Measurements from ENCODE around the gene STUM. TPM values are rescaled to one million over a fixed set of nuclear protein-coding genes. Genes with fewer than 3 reads are reported as not detected.

Gene STUM
- total and polyA plus RNA-seq, 2 donors (not counting 1 experiment from before 2014, with no cell fraction given): 0.01 TPM; not detected in 1

DNA sequence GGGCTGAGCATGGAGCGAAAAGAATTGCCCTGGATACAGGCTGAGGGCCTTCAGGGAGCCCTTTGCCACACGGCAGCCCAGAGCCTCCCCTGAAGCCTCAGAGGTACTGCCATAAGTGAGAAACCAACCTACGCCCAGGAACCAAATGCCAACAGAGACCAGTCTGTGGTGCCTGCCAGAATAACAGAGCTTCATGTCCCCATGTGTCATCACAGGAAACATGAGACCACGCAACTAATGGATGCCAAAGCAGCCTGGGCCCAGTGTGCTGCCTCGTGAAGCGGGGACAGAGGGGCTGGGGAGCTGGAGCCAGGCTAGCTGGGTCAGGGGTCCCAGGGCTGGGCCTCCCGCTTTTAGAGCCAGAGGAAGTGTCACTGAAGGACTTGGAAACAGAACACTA, 18.7 kb upstream of the STUM start:
- Histone ChIP-seq H3K36me3 (ENCODE audit: control insufficient read depth, insufficient read depth, low read length) (no peaks in the 10 kb centered on the region), H4K20me1 (ENCODE audit: control insufficient read depth, extremely low read depth, insufficient read depth, low read length) (no peaks in the 10 kb centered on the region), H3K4me3 (replicated peaks in 1 of 4; ENCODE audit: control extremely low read depth in 1 of 4, insufficient read depth in 1 of 4, low read depth in 3 of 4, low read length in 4 of 4) (no peak overlapping the region), H3K4me2 (ENCODE audit: extremely low read depth, insufficient read depth, low read length) (no peak overlapping the region), H2AFZ (ENCODE audit: low read length) (no peak overlapping the region), H3K4me1 (ENCODE audit: control insufficient read depth, extremely low read depth, insufficient read depth, low read length) (no peaks in the 10 kb centered on the region), H3K27ac (ENCODE audit: insufficient read depth, low read length) (no peak overlapping the region), H3K9ac (ENCODE audit: insufficient read depth, low read length) (no peak overlapping the region), H3K9me3 (ENCODE audit: control insufficient read depth, insufficient read depth, low read depth, low read length) (no peaks in the 10 kb centered on the region), H3K79me2 (ENCODE audit: control insufficient read depth, insufficient read depth, low read length) (no peaks in the 10 kb centered on the region), H3K27me3 (ENCODE audit: control insufficient read depth, insufficient read depth, low read length) (peaks cover 6% of the 10 kb centered on the region)
- TF ChIP-seq EZH2 (IDR thresholded peaks at IDR 0.05; ENCODE audit: low read length, missing control alignments): no peak
- TF ChIP-seq, protein P1, sequence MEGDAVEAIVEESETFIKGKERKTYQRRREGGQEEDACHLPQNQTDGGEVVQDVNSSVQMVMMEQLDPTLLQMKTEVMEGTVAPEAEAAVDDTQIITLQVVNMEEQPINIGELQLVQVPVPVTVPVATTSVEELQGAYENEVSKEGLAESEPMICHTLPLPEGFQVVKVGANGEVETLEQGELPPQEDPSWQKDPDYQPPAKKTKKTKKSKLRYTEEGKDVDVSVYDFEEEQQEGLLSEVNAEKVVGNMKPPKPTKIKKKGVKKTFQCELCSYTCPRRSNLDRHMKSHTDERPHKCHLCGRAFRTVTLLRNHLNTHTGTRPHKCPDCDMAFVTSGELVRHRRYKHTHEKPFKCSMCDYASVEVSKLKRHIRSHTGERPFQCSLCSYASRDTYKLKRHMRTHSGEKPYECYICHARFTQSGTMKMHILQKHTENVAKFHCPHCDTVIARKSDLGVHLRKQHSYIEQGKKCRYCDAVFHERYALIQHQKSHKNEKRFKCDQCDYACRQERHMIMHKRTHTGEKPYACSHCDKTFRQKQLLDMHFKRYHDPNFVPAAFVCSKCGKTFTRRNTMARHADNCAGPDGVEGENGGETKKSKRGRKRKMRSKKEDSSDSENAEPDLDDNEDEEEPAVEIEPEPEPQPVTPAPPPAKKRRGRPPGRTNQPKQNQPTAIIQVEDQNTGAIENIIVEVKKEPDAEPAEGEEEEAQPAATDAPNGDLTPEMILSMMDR (conservative IDR thresholded peaks at IDR 0.05 in 1 of 2, IDR thresholded peaks at IDR 0.05 in 1 of 2; ENCODE audit: low read depth in 1 of 2, low read length in 2 of 2): no peak
- no peak for DNase-seq (ENCODE audit: low read depth in 2 of 2)

DNA sequence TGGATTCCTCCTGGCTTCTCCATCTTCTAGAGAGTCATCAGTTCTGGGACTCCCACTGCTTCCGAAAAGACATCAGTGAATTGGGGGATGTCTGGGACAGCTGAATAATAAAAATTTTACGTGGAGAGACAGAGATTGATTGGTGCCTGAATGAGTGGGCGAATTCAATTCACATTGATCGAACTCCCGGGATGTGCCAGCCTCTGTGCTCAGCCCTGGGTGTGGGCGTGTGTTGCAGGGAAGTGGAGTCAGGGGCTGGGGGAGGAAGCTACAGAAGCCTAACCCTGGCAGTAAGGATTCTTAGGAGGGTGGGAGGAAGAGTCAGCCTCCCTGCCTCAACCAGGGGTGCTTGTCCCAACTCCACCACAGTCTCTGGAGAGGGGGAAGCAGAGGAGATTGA, 18.0 kb upstream of the STUM start:
- no peaks in the 10 kb centered on the region for H3K79me2 ChIP-seq (ENCODE audit: control insufficient read depth, insufficient read depth, low read length)
- no peak overlapping the region for H3K4me2 ChIP-seq (ENCODE audit: extremely low read depth, insufficient read depth, low read length)
- no peaks in the 10 kb centered on the region for H3K36me3 ChIP-seq (ENCODE audit: control insufficient read depth, insufficient read depth, low read length)
- no peak for TF ChIP-seq EZH2 (IDR thresholded peaks at IDR 0.05; ENCODE audit: low read length, missing control alignments)
- TF ChIP-seq, protein P1 (conservative IDR thresholded peaks at IDR 0.05 in 1 of 2, IDR thresholded peaks at IDR 0.05 in 1 of 2; ENCODE audit: low read depth in 1 of 2, low read length in 2 of 2): no peak
- H3K27me3 ChIP-seq (ENCODE audit: control insufficient read depth, insufficient read depth, low read length): peaks cover 2% of the 10 kb centered on the region
- no peak for DNase-seq (ENCODE audit: low read depth in 2 of 2)
- H4K20me1 ChIP-seq (ENCODE audit: control insufficient read depth, extremely low read depth, insufficient read depth, low read length): no peaks in the 10 kb centered on the region
- no peaks in the 10 kb centered on the region for H3K9me3 ChIP-seq (ENCODE audit: control insufficient read depth, insufficient read depth, low read depth, low read length)
- no peak overlapping the region for H2AFZ ChIP-seq (ENCODE audit: low read length)
- no peak overlapping the region for H3K9ac ChIP-seq (ENCODE audit: insufficient read depth, low read length)
- no peaks in the 10 kb centered on the region for H3K4me1 ChIP-seq (ENCODE audit: control insufficient read depth, extremely low read depth, insufficient read depth, low read length)
- H3K4me3 ChIP-seq (replicated peaks in 1 of 4; ENCODE audit: control extremely low read depth in 1 of 4, insufficient read depth in 1 of 4, low read depth in 3 of 4, low read length in 4 of 4): no peak overlapping the region
- H3K27ac ChIP-seq (ENCODE audit: insufficient read depth, low read length): no peak overlapping the region

DNA sequence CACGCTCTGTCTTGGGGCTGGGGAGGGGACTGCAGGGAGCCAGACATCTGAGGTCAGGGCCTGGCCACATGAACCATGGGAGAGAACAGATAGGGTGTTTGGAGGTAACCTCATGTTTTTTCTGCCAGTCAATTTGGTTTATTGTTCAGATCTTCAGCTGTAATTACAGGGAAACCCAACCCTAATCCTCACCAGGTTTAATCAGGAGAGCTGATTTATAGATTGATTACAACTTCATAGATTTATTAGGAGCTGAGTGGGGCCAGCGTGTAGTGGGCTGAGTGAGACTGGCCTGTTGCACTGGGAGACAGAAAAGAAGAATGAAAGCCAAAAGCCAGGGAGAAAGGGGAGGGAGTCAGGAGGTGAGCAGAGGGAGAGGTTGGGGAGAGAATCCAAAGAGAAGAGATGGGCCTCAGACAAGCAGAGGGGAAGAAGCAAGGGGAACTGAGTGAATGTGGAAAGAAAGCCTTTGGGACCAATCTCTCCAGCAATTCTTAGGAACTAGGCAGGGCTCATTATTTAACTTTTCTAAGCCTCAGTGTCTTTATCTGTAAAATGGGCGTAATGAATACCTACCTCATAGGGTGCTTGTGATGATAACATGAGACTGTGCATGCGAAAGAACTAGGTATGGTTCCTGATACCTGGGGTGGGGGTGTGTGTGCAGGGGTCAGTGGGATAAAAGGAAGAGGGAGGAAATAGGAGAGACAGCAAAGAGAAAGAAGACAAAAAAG, 17.0 kb upstream of the STUM start:
- Histone ChIP-seq H3K4me3 (replicated peaks in 1 of 4; ENCODE audit: control extremely low read depth in 1 of 4, insufficient read depth in 1 of 4, low read depth in 3 of 4, low read length in 4 of 4) (no peak overlapping the region), H3K36me3 (ENCODE audit: control insufficient read depth, insufficient read depth, low read length) (no peaks in the 10 kb centered on the region), H3K4me1 (ENCODE audit: control insufficient read depth, extremely low read depth, insufficient read depth, low read length) (no peaks in the 10 kb centered on the region), H3K9ac (ENCODE audit: insufficient read depth, low read length) (no peak overlapping the region), H3K9me3 (ENCODE audit: control insufficient read depth, insufficient read depth, low read depth, low read length) (no peaks in the 10 kb centered on the region), H3K4me2 (ENCODE audit: extremely low read depth, insufficient read depth, low read length) (no peak overlapping the region), H3K79me2 (ENCODE audit: control insufficient read depth, insufficient read depth, low read length) (no peaks in the 10 kb centered on the region), H4K20me1 (ENCODE audit: control insufficient read depth, extremely low read depth, insufficient read depth, low read length) (no peaks in the 10 kb centered on the region), H3K27ac (ENCODE audit: insufficient read depth, low read length) (no peak overlapping the region), H3K27me3 (ENCODE audit: control insufficient read depth, insufficient read depth, low read length) (peaks cover 2% of the 10 kb centered on the region), H2AFZ (ENCODE audit: low read length) (no peak overlapping the region)
- DNase-seq (ENCODE audit: low read depth in 2 of 2): no peak
- TF ChIP-seq, protein P1 (conservative IDR thresholded peaks at IDR 0.05 in 1 of 2, IDR thresholded peaks at IDR 0.05 in 1 of 2; ENCODE audit: low read depth in 1 of 2, low read length in 2 of 2): no peak
- no peak for TF ChIP-seq EZH2 (IDR thresholded peaks at IDR 0.05; ENCODE audit: low read length, missing control alignments)

Measured in fibroblast of lung (primary cell).